Tibial nerve (tissue), 3 donors: ENCODE data around the gene GABPB1.

Experiments
- CTCF ChIP-seq, 5 experiments: fragments of 200-600 bp in 3 of 5; fragments of 450-650 bp in 2 of 5; sonication (generic) in 3 of 5; IDR thresholded peaks; one replicate each; pipeline ENCODE4 v1.5.1; 2016 to 2019; ENCODE audit warnings: antibody characterized with exemption in 5 of 5, mild to moderate bottlenecking in 3 of 5, moderate library complexity in 2 of 5
- POLR2A ChIP-seq, 2 donors: fragments of 450-650 bp; IDR thresholded peaks; one replicate each; pipeline ENCODE4 v1.6.1; 2017; ENCODE audit warnings: antibody characterized with exemption in 2 of 2, mild to moderate bottlenecking in 2 of 2, moderate library complexity in 2 of 2

- TF ChIP-seq POLR2A (IDR thresholded peaks at IDR 0.05): no peak
- no peak for TF ChIP-seq CTCF (IDR thresholded peaks at IDR 0.05)
Observed at GRCh38 chr15:50234764-50235163, 120.2 kb downstream of the GABPB1 start.
